Activated T-cell treated with anti-CD3 and anti-CD28 coated beads, Interleukin-2, amount 50 U/mL, for 1 hour (primary cell): ENCODE results near the gene ZFHX3.

Experiments used
- DNase-seq: peaks from one replicate; pipeline ENCODE4 v3.0.0-alpha.2; 2020

Gene ZFHX3

GRCh38 chr16:73056448-73056847 is 8.5 kb upstream of the ZFHX3 start:
- DNase-seq = no peak

- no peak for DNase-seq
Observed at GRCh38 chr16:73054813-73055482, 7.0 kb upstream of the ZFHX3 start.

- no peak for DNase-seq
Observed at GRCh38 chr16:73054498-73054812, 6.5 kb upstream of the ZFHX3 start.

- no peak for DNase-seq
Observed at GRCh38 chr16:73054125-73054484, 6.2 kb upstream of the ZFHX3 start.

- no peak for DNase-seq
Observed at GRCh38 chr16:73053364-73054124, 5.6 kb upstream of the ZFHX3 start.

- DNase-seq = no peak
Observed at GRCh38 chr16:73053038-73053363, 5.1 kb upstream of the ZFHX3 start.

- DNase-seq = no peak
Observed at GRCh38 chr16:73052576-73052975, 4.6 kb upstream of the ZFHX3 start.

GRCh38 chr16:73051961-73052360 is 4.0 kb upstream of the ZFHX3 start:
- DNase-seq = no peak

GRCh38 chr16:73051226-73051625 is 3.3 kb upstream of the ZFHX3 start:
- DNase-seq = no peak

GRCh38 chr16:73050201-73051099 is 2.5 kb upstream of the ZFHX3 start:
- no peak for DNase-seq

- DNase-seq = no peak
Observed at GRCh38 chr16:73049511-73049910, 1.6 kb upstream of the ZFHX3 start.

GRCh38 chr16:73049091-73049490 is 1.2 kb upstream of the ZFHX3 start:
- DNase-seq = no peak

- no peak for DNase-seq
Observed at GRCh38 chr16:73048292-73049080, 558 bp upstream of the ZFHX3 start.

- no peak for DNase-seq
Observed at GRCh38 chr16:73047221-73047535, 750 bp downstream of the ZFHX3 start.

GRCh38 chr16:73046849-73047214 is 1.1 kb downstream of the ZFHX3 start:
- no peak for DNase-seq

- DNase-seq = no peak
Observed at GRCh38 chr16:73046202-73046848, 1.6 kb downstream of the ZFHX3 start.

GRCh38 chr16:73043828-73044467 is 4.0 kb downstream of the ZFHX3 start:
- DNase-seq = no peak

- DNase-seq = no peak
Observed at GRCh38 chr16:73042807-73043206, 5.1 kb downstream of the ZFHX3 start.

- no peak for DNase-seq
Observed at GRCh38 chr16:73041676-73042075, 6.3 kb downstream of the ZFHX3 start.

GRCh38 chr16:73040735-73041402 is 7.1 kb downstream of the ZFHX3 start:
- DNase-seq = no peak

- DNase-seq = no peak
Observed at GRCh38 chr16:73040136-73040535, 7.8 kb downstream of the ZFHX3 start.
